Astrocyte (in vitro differentiated cells and primary cell): ENCODE measurements around the gene PFDN1. TPM values are rescaled to one million over a fixed set of nuclear protein-coding genes. Genes with fewer than 3 reads are reported as not detected.

Experiments used
- DNase-seq: peaks from one replicate; pipeline ENCODE4 v3.0.0-alpha.2; 2010; ENCODE audit warnings: low read depth
- FAIRE-seq: peaks from 2 replicates; lab custom pipeline; 2011; peaks lifted over from hg19 to GRCh38; lab: Jason Lieb, UNC
- H2AFZ ChIP-seq: 2 replicates; pipeline ENCODE4 v1.6.0; 2012; ENCODE audit warnings: low read depth, low read length, inconsistent platforms
- H3K27ac ChIP-seq: 2 replicates; pipeline ENCODE4 v1.5.1; 2011; ENCODE audit warnings: low read depth, low read length, inconsistent platforms
- H3K27me3 ChIP-seq: 2 replicates; pipeline ENCODE4 v1.6.0; 2011; ENCODE audit warnings: low read length, inconsistent platforms; ENCODE audit not compliant: insufficient read depth
- H3K36me3 ChIP-seq: 2 replicates; pipeline ENCODE4 v1.5.1; 2011; ENCODE audit warnings: low read length, inconsistent platforms; ENCODE audit not compliant: insufficient read depth
- H3K4me1 ChIP-seq: 2 replicates; pipeline ENCODE4 v1.5.1; 2011; ENCODE audit warnings: low read length, inconsistent platforms; ENCODE audit not compliant: insufficient read depth
- H3K4me2 ChIP-seq: 2 replicates; pipeline ENCODE4 v1.6.0; 2012; ENCODE audit warnings: low read length, inconsistent platforms
- H3K4me3 ChIP-seq: 2 replicates; pipeline ENCODE4 v1.5.1; 2011; ENCODE audit warnings: low read depth, mild to moderate bottlenecking, low read length, inconsistent platforms; ENCODE audit not compliant: insufficient read depth
- H3K79me2 ChIP-seq: 2 replicates; pipeline ENCODE4 v1.6.0; 2012; ENCODE audit warnings: mild to moderate bottlenecking, low read length, inconsistent platforms; ENCODE audit not compliant: insufficient read depth
- H3K9ac ChIP-seq: 2 replicates; pipeline ENCODE4 v1.6.0; 2012; ENCODE audit warnings: mild to moderate bottlenecking, low read length, inconsistent platforms
- H3K9me3 ChIP-seq: 2 replicates; pipeline ENCODE4 v1.5.1; 2012; ENCODE audit warnings: low read depth, mild to moderate bottlenecking, low read length, inconsistent platforms; ENCODE audit not compliant: insufficient read depth
- H4K20me1 ChIP-seq: 2 replicates; pipeline ENCODE4 v1.6.0; 2012; ENCODE audit warnings: low read length, inconsistent platforms; ENCODE audit not compliant: insufficient read depth
- H3K27ac Mint-ChIP-seq: one replicate; pipeline ENCODE4 v1.8.0; 2021; ENCODE audit warnings: mild to moderate bottlenecking, mixed read lengths; ENCODE audit not compliant: unreplicated experiment
- H3K27me3 Mint-ChIP-seq: one replicate; pipeline ENCODE4 v1.8.0; 2021; ENCODE audit warnings: low read depth, mixed read lengths; ENCODE audit not compliant: unreplicated experiment
- H3K36me3 Mint-ChIP-seq: one replicate; pipeline ENCODE4 v1.8.0; 2021; ENCODE audit warnings: low read depth, mixed read lengths; ENCODE audit not compliant: unreplicated experiment
- H3K4me1 Mint-ChIP-seq: one replicate; pipeline ENCODE4 v1.8.0; 2021; ENCODE audit warnings: low read depth, mixed read lengths; ENCODE audit not compliant: unreplicated experiment
- H3K4me3 Mint-ChIP-seq: one replicate; pipeline ENCODE4 v1.8.0; 2021; ENCODE audit warnings: mild to moderate bottlenecking, moderate library complexity, mixed read lengths; ENCODE audit not compliant: unreplicated experiment
- H3K9me3 Mint-ChIP-seq: one replicate; pipeline ENCODE4 v1.8.0; 2021; ENCODE audit warnings: mild to moderate bottlenecking, mixed read lengths; ENCODE audit not compliant: unreplicated experiment
- CTCF ChIP-seq: IDR thresholded peaks from 2 replicates; pipeline ENCODE4 v1.5.1; 2011; ENCODE audit warnings: low read depth, mild to moderate bottlenecking, inconsistent platforms, low read length, moderate library complexity; ENCODE audit not compliant: insufficient read depth
- EZH2 ChIP-seq: IDR thresholded peaks from 2 replicates; pipeline ENCODE4 v1.6.1; 2012; ENCODE audit warnings: mild to moderate bottlenecking, low read length, inconsistent platforms; ENCODE audit not compliant: insufficient read depth
- total RNA-seq: library from RNA; stranded (reverse); gene quantifications from 2 replicates; pipeline ENCODE4 v1.2.1, GENCODE V29; 2021

The PFDN1 gene
- total RNA-seq, 1 donor from 2014 or later, result 202 TPM

GRCh38 chr5:140349244-140349643, 46.3 kb upstream of the PFDN1 start:
- H3K27me3 ChIP-seq, result no peaks in the 10 kb centered on the region
- H3K79me2 ChIP-seq, result peaks cover 21% of the 10 kb centered on the region
- TF ChIP-seq CTCF (no peak), EZH2 (no peak)
- H2AFZ ChIP-seq, result no peak overlapping the region
- H3K9me3 ChIP-seq, result no peaks in the 10 kb centered on the region
- Mint-ChIP-seq H3K36me3 (peaks cover 10% of the 10 kb centered on the region), H3K4me1 (peaks cover 5% of the 10 kb centered on the region), H3K27me3 (peaks cover 2% of the 10 kb centered on the region), H3K4me3 (no peak overlapping the region), H3K9me3 (no peaks in the 10 kb centered on the region), H3K27ac (no peak overlapping the region)
- H3K4me1 ChIP-seq, result peaks cover 10% of the 10 kb centered on the region
- DNase-seq (no peak), FAIRE-seq (no peak)
- H3K36me3 ChIP-seq, result no peaks in the 10 kb centered on the region
- H3K4me3 ChIP-seq, result no peak overlapping the region
- no peak overlapping the region for H3K4me2 ChIP-seq
- no peak overlapping the region for H3K27ac ChIP-seq
- H4K20me1 ChIP-seq, result peaks cover 16% of the 10 kb centered on the region
- no peak overlapping the region for H3K9ac ChIP-seq

- peaks cover 6% of the 10 kb centered on the region for H3K36me3 ChIP-seq
- H3K4me3 ChIP-seq, result no peak overlapping the region
- no peak overlapping the region for H3K27ac Mint-ChIP-seq
- H3K4me1 ChIP-seq, result peaks cover 19% of the 10 kb centered on the region
- no peaks in the 10 kb centered on the region for H3K9me3 ChIP-seq
- no peaks in the 10 kb centered on the region for H3K9me3 Mint-ChIP-seq
- no peak for TF ChIP-seq EZH2
- no peak for TF ChIP-seq CTCF
- peaks cover 16% of the 10 kb centered on the region for H3K36me3 Mint-ChIP-seq
- H4K20me1 ChIP-seq, result peaks cover 26% of the 10 kb centered on the region
- no peaks in the 10 kb centered on the region for H3K27me3 ChIP-seq
- FAIRE-seq (no peak), DNase-seq (no peak)
- H3K4me1 Mint-ChIP-seq, result peaks cover 13% of the 10 kb centered on the region
- no peak overlapping the region for H3K4me3 Mint-ChIP-seq
- H3K79me2 ChIP-seq, result peaks cover 32% of the 10 kb centered on the region
- no peak overlapping the region for H3K27ac ChIP-seq
- H3K27me3 Mint-ChIP-seq, result no peaks in the 10 kb centered on the region
- no peak overlapping the region for H2AFZ ChIP-seq
- no peak overlapping the region for H3K4me2 ChIP-seq
- no peak overlapping the region for H3K9ac ChIP-seq
Observed at GRCh38 chr5:140348104-140348503, 45.2 kb upstream of the PFDN1 start.

- H3K4me2 ChIP-seq, result peak overlapping the region; percentile 98
- DNase-seq (no peak), FAIRE-seq (no peak)
- H3K4me1 Mint-ChIP-seq, result peaks cover 19% of the 10 kb centered on the region
- H2AFZ ChIP-seq, result no peak overlapping the region
- H3K36me3 ChIP-seq, result peaks cover 11% of the 10 kb centered on the region
- H3K27ac ChIP-seq, result no peak overlapping the region
- no peak overlapping the region for H3K4me3 ChIP-seq
- H3K27ac Mint-ChIP-seq, result no peak overlapping the region
- TF ChIP-seq CTCF, result no peak
- no peak for TF ChIP-seq EZH2
- peaks cover 26% of the 10 kb centered on the region for H3K4me1 ChIP-seq
- H3K79me2 ChIP-seq, result peaks cover 40% of the 10 kb centered on the region
- H4K20me1 ChIP-seq, result peaks cover 33% of the 10 kb centered on the region
- peak overlapping the region; percentile 96 for H3K9ac ChIP-seq
- H3K36me3 Mint-ChIP-seq, result peaks cover 21% of the 10 kb centered on the region
- no peaks in the 10 kb centered on the region for H3K27me3 Mint-ChIP-seq
- H3K4me3 Mint-ChIP-seq, result peak overlapping the region; percentile 84
- H3K27me3 ChIP-seq, result no peaks in the 10 kb centered on the region
- H3K9me3 Mint-ChIP-seq, result no peaks in the 10 kb centered on the region
- no peaks in the 10 kb centered on the region for H3K9me3 ChIP-seq
Observed at GRCh38 chr5:140347360-140347759, 44.5 kb upstream of the PFDN1 start.
